NCI-H1105 treated with DMSO at 0.1 percent for 48 hours (cell line): Measurements from ENCODE around the gene GTPBP4.

Experiments used
- DNase-seq: peaks from one replicate; lab custom pipeline; 2025; lab: John Stamatoyannopoulos, UW

Gene GTPBP4

DNA sequence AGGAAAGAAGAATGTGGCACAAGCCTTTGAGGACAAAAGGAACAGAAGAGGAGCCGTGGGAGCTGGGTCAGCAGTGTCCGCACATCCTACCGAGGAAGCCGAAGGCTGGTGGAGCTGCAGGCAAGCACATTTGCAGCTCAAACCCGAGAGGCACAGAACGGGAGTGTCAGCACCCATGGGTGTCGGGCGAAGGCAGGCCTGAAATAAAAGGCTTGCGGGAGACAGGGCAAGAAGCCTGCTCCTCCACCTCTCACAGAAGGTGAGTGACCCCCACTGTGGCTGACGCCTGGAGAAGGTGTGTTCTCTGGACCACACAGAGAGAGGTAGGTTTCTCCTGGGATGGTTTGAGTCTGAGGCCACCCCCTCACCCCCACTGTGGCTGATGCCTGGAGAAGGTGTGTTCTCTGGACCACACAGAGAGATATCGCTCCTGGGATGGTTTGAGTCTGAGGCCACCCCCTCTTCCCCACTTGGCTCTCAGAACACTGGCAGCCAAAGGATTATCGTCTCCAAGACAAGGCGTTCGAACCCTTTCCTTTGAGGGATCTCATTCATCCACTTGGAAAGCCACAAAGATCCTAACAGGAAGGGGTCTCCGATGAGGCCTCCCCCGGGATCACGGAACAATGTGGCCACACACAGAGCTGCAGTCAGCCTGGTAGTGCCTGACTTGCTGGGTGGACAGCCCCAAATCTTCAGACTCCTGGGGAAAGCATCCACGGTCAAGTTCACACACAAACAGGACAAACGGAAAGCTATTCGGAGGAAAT lies 21.6 kb upstream of the GTPBP4 start:
- no peak for DNase-seq

GRCh38 chr10:968546-969199 lies 19.6 kb upstream of the GTPBP4 start:
- no peak for DNase-seq

DNA sequence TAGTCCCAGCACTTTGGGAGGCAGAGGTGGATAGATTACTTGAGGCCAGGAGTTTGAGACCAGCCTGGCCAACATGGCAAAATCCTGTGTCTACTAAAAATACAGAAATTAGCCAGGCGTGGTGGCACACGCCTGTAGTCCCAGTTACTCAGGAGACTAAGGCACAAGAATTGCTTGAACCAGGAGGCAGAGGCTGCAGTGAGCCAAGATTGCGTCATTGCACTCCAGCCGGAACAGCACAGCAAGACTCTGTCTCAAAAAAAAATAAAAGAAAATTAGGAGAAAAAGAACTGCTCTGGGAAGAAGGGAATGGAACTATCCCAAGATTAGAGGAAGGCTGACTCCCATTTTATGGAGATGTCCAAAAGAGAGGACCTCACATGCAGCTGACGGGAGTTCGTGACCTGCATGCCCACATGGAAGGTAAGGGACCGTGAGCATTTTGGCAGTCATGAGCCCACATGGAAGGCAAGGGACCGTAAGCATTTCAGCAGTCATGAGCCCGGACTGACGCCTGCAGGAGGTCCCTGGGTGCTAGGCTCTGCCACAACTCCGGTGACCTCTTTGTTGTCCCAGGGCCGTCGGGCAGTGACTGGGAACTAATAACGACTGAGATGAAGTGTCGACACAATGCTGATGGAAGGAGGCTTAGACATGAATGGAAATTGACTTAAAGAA lies 18.6 kb upstream of the GTPBP4 start:
- DNase-seq = no peak

- DNase-seq = peak; percentile 54
These were observed 17.7 kb upstream of the GTPBP4 start for GRCh38 chr10:970311-971149.

DNA sequence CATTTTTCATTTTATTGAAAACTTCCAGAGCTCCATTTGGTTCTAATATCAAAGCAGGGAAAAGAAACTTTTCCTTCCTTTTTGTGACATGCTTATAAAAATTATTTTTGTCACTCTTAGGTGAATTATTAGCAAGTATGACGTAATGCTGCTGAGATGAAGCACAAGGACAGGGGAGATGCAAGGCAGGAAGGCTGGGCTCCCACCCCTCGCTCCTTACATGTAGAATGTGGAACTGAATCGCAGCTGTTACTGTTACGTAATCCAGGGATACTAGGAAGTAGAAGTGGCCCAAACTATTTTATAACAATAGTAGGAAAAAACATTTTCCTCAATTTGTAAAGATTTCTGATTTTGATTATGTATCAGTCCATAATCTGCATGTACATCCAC lies 17.1 kb upstream of the GTPBP4 start:
- DNase-seq = no peak

DNA sequence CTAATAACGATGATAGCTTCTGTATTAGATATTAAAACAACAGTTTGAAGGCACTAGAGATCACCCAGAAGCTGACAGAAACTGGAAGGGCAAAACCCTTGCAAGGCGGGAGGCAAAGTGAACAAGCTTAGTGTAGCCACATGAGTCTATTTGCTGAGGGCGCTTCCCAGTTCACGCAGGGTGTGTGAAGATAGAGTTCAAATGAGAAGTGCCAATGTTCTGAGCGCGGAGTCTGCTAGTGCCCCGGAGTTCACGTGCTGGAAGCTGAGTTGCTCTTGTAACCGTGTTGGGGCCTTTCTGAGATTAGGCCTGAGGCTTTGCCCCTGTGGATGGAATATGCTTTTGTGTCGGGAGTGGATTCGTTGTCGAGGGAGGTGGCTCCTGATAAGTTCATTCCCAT lies 16.6 kb upstream of the GTPBP4 start:
- no peak for DNase-seq

GRCh38 chr10:972763-973162 lies 15.5 kb upstream of the GTPBP4 start:
- no peak for DNase-seq

DNA sequence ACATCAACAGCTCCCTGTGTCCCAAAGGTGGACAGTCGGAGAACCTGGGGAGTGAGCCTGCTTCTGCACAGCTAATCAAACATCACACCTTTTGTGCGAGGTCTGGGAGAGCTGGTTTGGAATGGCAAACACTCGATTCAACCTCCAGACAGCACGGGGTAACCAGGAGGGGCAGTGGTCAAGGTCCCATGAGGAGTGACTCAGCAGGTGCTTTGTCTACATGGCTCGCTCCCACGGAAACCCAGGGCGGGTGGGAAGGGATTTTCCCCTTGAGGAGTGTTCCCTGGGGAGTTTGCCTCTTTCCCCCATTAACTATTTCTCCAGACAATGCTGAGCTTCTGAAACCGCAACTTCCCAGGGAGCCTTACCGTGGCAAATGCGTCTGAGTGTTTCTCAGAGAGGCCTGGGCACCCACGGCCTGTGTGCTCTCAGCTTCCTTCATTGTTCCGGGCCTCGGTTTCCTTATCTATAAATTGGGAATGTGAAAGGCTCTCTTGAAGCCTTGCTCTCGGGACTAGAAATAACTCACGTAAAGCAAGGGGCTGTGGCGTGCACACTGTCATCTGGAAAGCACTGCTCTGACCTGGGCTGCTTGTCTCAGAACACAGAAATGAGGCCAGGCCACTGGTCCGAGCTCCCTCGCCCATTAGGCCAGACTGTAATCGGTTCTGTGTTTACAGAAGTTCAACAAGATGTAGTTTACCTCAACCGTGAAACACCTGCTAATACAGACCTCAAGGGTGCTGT lies 14.0 kb upstream of the GTPBP4 start:
- no peak for DNase-seq

GRCh38 chr10:974785-975074 lies 13.5 kb upstream of the GTPBP4 start:
- DNase-seq = no peak

DNA sequence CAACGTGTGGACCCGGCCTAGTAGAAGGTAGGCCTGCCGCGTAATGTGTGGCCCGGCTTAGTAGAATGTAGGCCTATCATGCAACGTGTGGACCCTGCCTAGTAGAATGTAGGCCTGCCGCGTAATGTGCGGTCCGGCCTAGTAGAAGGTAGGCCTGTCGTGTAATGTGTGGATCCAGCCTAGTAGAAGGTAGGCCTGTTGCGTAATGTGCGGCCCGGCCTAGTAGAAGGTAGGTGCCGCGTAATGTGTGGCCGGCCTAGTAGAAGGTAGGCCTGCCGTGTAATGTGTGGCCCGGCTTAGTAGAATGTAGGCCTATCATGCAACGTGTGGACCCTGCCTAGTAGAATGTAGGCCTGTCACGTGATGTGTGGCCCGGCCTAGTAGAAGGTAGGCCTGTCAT lies 11.9 kb upstream of the GTPBP4 start:
- no peak for DNase-seq

DNA sequence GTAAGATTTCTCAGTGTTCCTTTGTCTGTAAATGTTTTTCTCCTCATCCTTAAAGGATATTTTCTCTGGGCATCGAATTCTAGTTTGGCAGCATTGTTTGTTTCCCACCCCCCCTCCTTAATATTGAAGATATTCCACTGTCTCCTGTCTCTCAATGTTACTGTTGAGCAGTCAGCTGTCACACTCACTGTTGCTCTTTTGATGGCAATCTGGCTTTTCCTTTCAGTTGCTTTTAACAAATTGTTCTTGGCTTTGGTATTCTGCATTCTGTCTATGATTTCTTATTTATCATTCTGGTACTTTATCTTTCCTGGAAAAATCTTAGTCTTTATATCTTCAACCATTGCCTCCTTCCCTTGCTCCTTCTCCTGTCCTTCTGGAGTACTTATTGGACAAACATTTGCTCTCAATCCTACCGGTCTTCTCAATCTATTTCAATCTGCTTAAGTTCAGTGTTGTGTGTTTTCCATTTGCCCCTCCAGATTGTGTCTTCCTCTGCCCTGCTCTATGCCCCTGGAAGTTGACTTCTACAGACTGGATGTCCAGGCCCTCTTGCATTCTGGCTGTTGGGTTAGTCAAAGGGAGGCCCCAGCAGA lies 9.3 kb upstream of the GTPBP4 start:
- DNase-seq = no peak

GRCh38 chr10:980468-981093 lies 7.7 kb upstream of the GTPBP4 start:
- DNase-seq = no peak

GRCh38 chr10:983401-983800 lies 4.8 kb upstream of the GTPBP4 start:
- DNase-seq = no peak

- DNase-seq = no peak
These were observed 4.1 kb upstream of the GTPBP4 start for GRCh38 chr10:983971-984655.

DNA sequence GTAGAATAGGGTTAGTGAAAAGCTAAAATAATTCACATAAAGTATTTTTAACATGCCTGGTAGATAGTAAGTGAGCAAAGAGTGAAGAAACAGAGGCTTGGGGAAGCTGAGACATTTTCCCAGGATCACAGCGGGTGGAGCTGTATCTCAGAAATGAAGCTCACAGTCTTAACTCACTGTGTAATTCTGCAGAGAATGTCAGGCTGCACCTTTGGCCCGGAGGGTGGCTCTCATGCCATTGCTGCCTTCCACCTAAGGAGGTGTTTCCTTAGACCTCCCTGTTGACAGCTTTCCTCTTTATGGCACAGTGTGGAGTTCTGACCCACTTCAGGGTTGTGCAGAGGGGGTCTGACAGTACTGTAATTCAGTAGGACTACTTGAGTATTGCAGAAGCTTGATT lies 2.9 kb upstream of the GTPBP4 start:
- DNase-seq = no peak

DNA sequence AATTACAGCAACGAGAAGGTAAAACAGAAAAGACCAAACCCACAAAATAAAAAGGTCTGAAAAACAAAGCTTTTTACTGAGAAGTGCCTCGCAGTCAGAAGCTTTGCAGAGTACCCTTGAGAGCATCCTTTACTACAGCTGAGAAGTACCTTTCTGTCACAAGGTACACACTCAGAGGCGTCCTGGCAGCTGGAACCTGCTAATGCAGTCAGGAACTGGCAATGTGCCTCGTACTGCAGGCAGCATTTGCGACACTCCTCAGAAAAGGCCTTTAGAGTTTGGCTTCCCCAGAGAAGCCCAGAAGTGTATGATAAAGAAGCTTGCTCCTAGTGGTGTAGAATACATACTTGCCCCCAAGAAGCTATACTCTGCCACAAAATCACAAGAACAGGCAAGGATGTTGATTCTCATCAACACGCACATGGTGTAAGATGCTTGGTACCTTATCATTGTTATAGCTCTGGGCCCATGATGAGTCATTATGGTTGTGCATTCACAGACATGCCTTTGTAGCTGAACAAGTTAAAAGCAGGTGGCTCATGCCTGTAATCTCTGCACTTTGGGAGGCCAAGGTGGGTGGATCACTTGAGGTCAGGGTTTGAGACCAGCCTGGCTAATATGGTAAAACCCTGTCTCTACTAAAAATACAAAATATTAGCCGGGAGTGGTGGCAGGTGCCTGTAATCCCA lies 2.0 kb upstream of the GTPBP4 start:
- peak; percentile 1 for DNase-seq

DNA sequence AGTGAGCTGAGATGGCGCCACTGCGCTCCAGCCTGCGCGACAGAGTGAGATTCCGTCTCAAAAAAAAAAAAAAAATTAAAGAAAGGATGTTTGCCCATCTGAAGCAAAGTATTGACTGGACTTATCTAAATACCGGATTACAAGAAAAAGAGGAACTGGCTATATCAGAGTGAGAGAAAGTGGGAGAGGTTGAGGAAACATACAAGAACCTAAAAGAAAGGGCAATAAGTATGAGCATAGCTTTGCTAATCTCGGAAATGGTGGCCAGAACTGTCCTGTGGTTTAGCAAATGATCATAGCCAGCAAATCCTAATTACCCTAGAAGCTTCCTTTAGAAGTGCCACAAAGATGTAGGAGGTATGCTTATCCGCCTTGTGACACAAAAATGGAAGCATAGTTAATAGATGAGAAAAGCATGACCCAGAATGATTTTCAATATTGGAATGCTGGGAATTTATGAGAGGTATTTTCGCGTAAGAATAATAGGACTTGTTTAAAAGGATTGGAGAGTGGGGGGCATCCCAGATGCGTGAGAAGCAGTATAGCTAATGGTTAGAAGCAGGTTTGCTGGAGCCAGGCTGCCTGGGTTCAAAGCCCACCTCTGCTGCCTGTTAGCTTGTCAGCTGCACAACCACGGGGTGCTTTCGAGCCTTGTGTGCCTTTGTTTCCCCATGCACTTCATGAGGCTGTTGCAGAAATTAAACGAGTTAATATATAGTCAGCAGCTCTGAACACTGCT lies 1.2 kb upstream of the GTPBP4 start:
- no peak for DNase-seq

- DNase-seq = no peak
These were observed 689 bp upstream of the GTPBP4 start for GRCh38 chr10:987620-987869.
